CD4-positive, alpha-beta memory T cell (primary cell): ENCODE measurements around the gene USH1C. TPM values are rescaled to one million over a fixed set of nuclear protein-coding genes. Genes with fewer than 3 reads are reported as not detected.

Source experiments
- CTCF ChIA-PET: fragments of 350-600 bp; sonication (Branson Sonifier 250); formaldehyde crosslinking; loops from one replicate; lab custom pipeline; 2021; ENCODE audit warnings: inconsistent platforms; ENCODE audit not compliant: partially characterized antibody; lab: Charles Lee
- POLR2A ChIA-PET: fragments of 350-600 bp; sonication (Branson Sonifier 250); formaldehyde crosslinking; loops from one replicate; lab custom pipeline; 2021; ENCODE audit not compliant: partially characterized antibody; lab: Charles Lee
- DNase-seq, 5 donors: peaks; one replicate each; pipeline versions ENCODE4 v3.0.0 to v3.0.0-alpha.2; 2020 to 2022; ENCODE audit warnings: mixed read lengths in 1 of 5
- H3K27ac ChIP-seq: one replicate; pipeline ENCODE4 v1.7.0; 2013; ENCODE audit warnings: low read depth, low read length
- H3K27me3 ChIP-seq: 2 replicates; pipeline ENCODE4 v1.7.0; 2013; ENCODE audit warnings: mild to moderate bottlenecking, low read length, moderate library complexity; ENCODE audit not compliant: insufficient read depth
- H3K36me3 ChIP-seq: 2 replicates; pipeline ENCODE4 v1.7.0; 2013; ENCODE audit warnings: mild to moderate bottlenecking, low read length, moderate library complexity; ENCODE audit not compliant: insufficient read depth
- H3K4me1 ChIP-seq: 2 replicates; pipeline ENCODE4 v1.7.0; 2013; ENCODE audit warnings: mild to moderate bottlenecking, low read length, moderate library complexity; ENCODE audit not compliant: insufficient read depth
- H3K4me3 ChIP-seq, 2 donors: one replicate each; pipeline ENCODE4 v1.7.0; 2013; ENCODE audit warnings: low read length in 2 of 2, mild to moderate bottlenecking in 1 of 2
- H3K9me3 ChIP-seq, 2 donors: one replicate each; pipeline ENCODE4 v1.7.0; 2013; ENCODE audit warnings: low read length in 2 of 2, control low read depth in 1 of 2; ENCODE audit not compliant: control insufficient read depth in 1 of 2
- H3K27ac Mint-ChIP-seq, 7 donors: one replicate each; pipeline ENCODE4 v1.8.0; 2020 to 2021; ENCODE audit warnings: mixed read lengths in 7 of 7, mild to moderate bottlenecking in 6 of 7, inconsistent platforms in 3 of 7, moderate library complexity in 3 of 7
- H3K27me3 Mint-ChIP-seq, 2 donors: one replicate each; pipeline ENCODE4 v1.8.0; 2020 to 2021; ENCODE audit warnings: mixed read lengths in 2 of 2
- H3K36me3 Mint-ChIP-seq, 2 donors: one replicate each; pipeline ENCODE4 v1.8.0; 2020 to 2021; ENCODE audit warnings: mixed read lengths in 2 of 2, inconsistent platforms in 1 of 2, mild to moderate bottlenecking in 1 of 2
- H3K4me1 Mint-ChIP-seq, 4 donors: one replicate each; pipeline ENCODE4 v1.8.0; 2020 to 2021; ENCODE audit warnings: mixed read lengths in 4 of 4, mild to moderate bottlenecking in 1 of 4
- H3K4me3 Mint-ChIP-seq, 8 donors: one replicate each; pipeline ENCODE4 v1.8.0; 2020 to 2021; ENCODE audit warnings: mixed read lengths in 8 of 8, mild to moderate bottlenecking in 7 of 8, moderate library complexity in 6 of 8, inconsistent platforms in 3 of 8
- H3K9me3 Mint-ChIP-seq, 8 donors: one replicate each; pipeline ENCODE4 v1.8.0; 2020 to 2021; ENCODE audit warnings: mixed read lengths in 8 of 8, mild to moderate bottlenecking in 5 of 8, inconsistent platforms in 3 of 8, moderate library complexity in 1 of 8
- intact Hi-C: fragments of 100-400 bp; cut with micrococcal nuclease; formaldehyde crosslinking; loops from one replicate; pipeline ENCODE4 v1.15.1; 2023
- polyA plus RNA-seq, 2 donors: library from polyadenylated mRNA; unstranded; fragments of 300-500 nt; fragmentation: Illumina TruSeq; gene quantifications; one replicate each; pipeline ENCODE4 v1.2.3, GENCODE V29; 2021
- total RNA-seq, 2 experiments: library from RNA; stranded (reverse); gene quantifications; one replicate each; pipeline ENCODE4 v1.2.3, GENCODE V29; 2021

The USH1C gene
- total and polyA plus RNA-seq, 4 experiments from 2014 or later: not detected

- H3K9me3 ChIP-seq: no peaks in the 10 kb centered on the region
- H3K9me3 Mint-ChIP-seq: peaks cover 0 to 3% (median 0%) of the 10 kb centered on the region in 8 donors
- no peak overlapping the region for H3K4me3 Mint-ChIP-seq
- CTCF ChIA-PET: no interaction called here
- intact Hi-C loops: no loop called here
- no peaks in the 10 kb centered on the region for H3K27me3 ChIP-seq
- peaks cover 0 to 5% (median 4%) of the 10 kb centered on the region in 4 donors for H3K4me1 Mint-ChIP-seq
- H3K4me1 ChIP-seq: no peaks in the 10 kb centered on the region
- H3K36me3 ChIP-seq: no peaks in the 10 kb centered on the region
- DNase-seq: no peak
- H3K27ac Mint-ChIP-seq: no peak overlapping the region
- H3K36me3 Mint-ChIP-seq: no peaks in the 10 kb centered on the region
- peaks cover 34 to 41% of the 10 kb centered on the region in 2 donors for H3K27me3 Mint-ChIP-seq
- no peak overlapping the region for H3K4me3 ChIP-seq
- POLR2A ChIA-PET: no interaction called here
- H3K27ac ChIP-seq: no peak overlapping the region
Observed at GRCh38 chr11:17478070-17478469, 66.1 kb downstream of the USH1C start.

GRCh38 chr11:17477361-17477760, 66.9 kb downstream of the USH1C start:
- intact Hi-C loops: no loop called here
- H3K4me1 Mint-ChIP-seq: peaks cover 0 to 5% (median 4%) of the 10 kb centered on the region in 4 donors
- H3K27ac ChIP-seq: no peak overlapping the region
- no peaks in the 10 kb centered on the region for H3K36me3 Mint-ChIP-seq
- no peak for DNase-seq
- H3K27me3 ChIP-seq: no peaks in the 10 kb centered on the region
- ChIA-PET POLR2A (no interaction called here), CTCF (no interaction called here)
- no peak overlapping the region for H3K4me3 Mint-ChIP-seq
- peaks cover 0 to 3% (median 0%) of the 10 kb centered on the region in 8 donors for H3K9me3 Mint-ChIP-seq
- H3K27me3 Mint-ChIP-seq: peaks cover 39 to 45% of the 10 kb centered on the region in 2 donors
- no peaks in the 10 kb centered on the region for H3K9me3 ChIP-seq
- H3K4me3 ChIP-seq: no peak overlapping the region
- no peaks in the 10 kb centered on the region for H3K36me3 ChIP-seq
- H3K4me1 ChIP-seq: no peaks in the 10 kb centered on the region
- H3K27ac Mint-ChIP-seq: no peak overlapping the region

- H3K9me3 Mint-ChIP-seq: peaks cover 0 to 3% (median 0%) of the 10 kb centered on the region in 8 donors
- H3K36me3 Mint-ChIP-seq: no peaks in the 10 kb centered on the region
- Histone ChIP-seq H3K27me3 (no peaks in the 10 kb centered on the region), H3K36me3 (no peaks in the 10 kb centered on the region), H3K4me3 (no peak overlapping the region), H3K4me1 (no peaks in the 10 kb centered on the region), H3K9me3 (no peaks in the 10 kb centered on the region), H3K27ac (no peak overlapping the region)
- peaks cover 0 to 5% (median 4%) of the 10 kb centered on the region in 4 donors for H3K4me1 Mint-ChIP-seq
- intact Hi-C loops: no loop called here
- H3K4me3 Mint-ChIP-seq: no peak overlapping the region
- H3K27me3 Mint-ChIP-seq: peaks cover 39 to 45% of the 10 kb centered on the region in 2 donors
- no peak overlapping the region for H3K27ac Mint-ChIP-seq
- CTCF ChIA-PET: no interaction called here
- DNase-seq: no peak
- POLR2A ChIA-PET: no interaction called here
Observed at GRCh38 chr11:17477084-17477333, 67.2 kb downstream of the USH1C start.

- Histone ChIP-seq H3K27ac (no peak within 1 kb of the TSS), H3K9me3 (no peaks in the 10 kb centered on the region), H3K4me3 (no peak within 1 kb of the TSS), H3K27me3 (no peaks in the 10 kb centered on the region), H3K4me1 (no peaks in the 10 kb centered on the region), H3K36me3 (no peaks in the 10 kb centered on the region)
- intact Hi-C loops: no loop called here
- peaks cover 38 to 45% of the 10 kb centered on the region in 2 donors for H3K27me3 Mint-ChIP-seq
- no peak for DNase-seq
- no peak within 1 kb of the TSS for H3K27ac Mint-ChIP-seq
- H3K4me1 Mint-ChIP-seq: peaks cover 0 to 5% (median 4%) of the 10 kb centered on the region in 4 donors
- ChIA-PET CTCF (no interaction called here), POLR2A (no interaction called here)
- peaks cover 0 to 3% (median 0%) of the 10 kb centered on the region in 8 donors for H3K9me3 Mint-ChIP-seq
- H3K36me3 Mint-ChIP-seq: no peaks in the 10 kb centered on the region
- H3K4me3 Mint-ChIP-seq: peak within 1 kb of the TSS in 1 of 8 donors; percentile 18
Observed at GRCh38 chr11:17476317-17477083, 67.7 kb downstream of the USH1C start, which contains the start of gene ABCC8. ABCC8 (minus strand) TSS chr11:17476845; CDS start chr11:17476776, 69 bp downstream.

GRCh38 chr11:17475666-17476316, 68.4 kb downstream of the USH1C start:
- Mint-ChIP-seq H3K27me3 (peaks cover 43 to 45% of the 10 kb centered on the region in 2 donors), H3K9me3 (peaks cover 0 to 3% (median 0%) of the 10 kb centered on the region in 8 donors), H3K4me1 (peaks cover 0 to 5% (median 4%) of the 10 kb centered on the region in 4 donors), H3K4me3 (no peak overlapping the region), H3K36me3 (no peaks in the 10 kb centered on the region), H3K27ac (no peak overlapping the region)
- no peaks in the 10 kb centered on the region for H3K4me1 ChIP-seq
- H3K9me3 ChIP-seq: no peaks in the 10 kb centered on the region
- no peak overlapping the region for H3K27ac ChIP-seq
- POLR2A ChIA-PET: no interaction called here
- H3K27me3 ChIP-seq: no peaks in the 10 kb centered on the region
- H3K4me3 ChIP-seq: no peak overlapping the region
- CTCF ChIA-PET: no interaction called here
- no peak for DNase-seq
- H3K36me3 ChIP-seq: no peaks in the 10 kb centered on the region
- intact Hi-C loops: no loop called here

- no peaks in the 10 kb centered on the region for H3K27me3 ChIP-seq
- H3K27me3 Mint-ChIP-seq: peaks cover 39% of the 10 kb centered on the region in 2 donors
- peak overlapping the region in 1 of 7 donors; percentile 72 for H3K27ac Mint-ChIP-seq
- ChIA-PET POLR2A (no interaction called here), CTCF (no interaction called here)
- no peak overlapping the region for H3K4me3 ChIP-seq
- no peak for DNase-seq
- H3K9me3 ChIP-seq: no peaks in the 10 kb centered on the region
- intact Hi-C loops: no loop called here
- peaks cover 0 to 5% (median 3%) of the 10 kb centered on the region in 4 donors for H3K4me1 Mint-ChIP-seq
- H3K9me3 Mint-ChIP-seq: peaks cover 0 to 3% (median 0%) of the 10 kb centered on the region in 8 donors
- no peaks in the 10 kb centered on the region for H3K4me1 ChIP-seq
- H3K27ac ChIP-seq: no peak overlapping the region
- H3K36me3 ChIP-seq: no peaks in the 10 kb centered on the region
- no peak overlapping the region for H3K4me3 Mint-ChIP-seq
- H3K36me3 Mint-ChIP-seq: no peaks in the 10 kb centered on the region
Observed at GRCh38 chr11:17473071-17473744, 71.0 kb downstream of the USH1C start.

GRCh38 chr11:17472467-17472866, 71.7 kb downstream of the USH1C start:
- H3K9me3 Mint-ChIP-seq: peaks cover 0 to 3% (median 0%) of the 10 kb centered on the region in 8 donors
- no peak overlapping the region for H3K27ac Mint-ChIP-seq
- Histone ChIP-seq H3K4me3 (no peak overlapping the region), H3K27me3 (no peaks in the 10 kb centered on the region), H3K27ac (no peak overlapping the region), H3K4me1 (no peaks in the 10 kb centered on the region), H3K9me3 (no peaks in the 10 kb centered on the region), H3K36me3 (no peaks in the 10 kb centered on the region)
- no peak overlapping the region for H3K4me3 Mint-ChIP-seq
- peaks cover 0 to 5% (median 2%) of the 10 kb centered on the region in 4 donors for H3K4me1 Mint-ChIP-seq
- ChIA-PET CTCF (no interaction called here), POLR2A (no interaction called here)
- intact Hi-C loops: no loop called here
- no peaks in the 10 kb centered on the region for H3K36me3 Mint-ChIP-seq
- no peak for DNase-seq
- H3K27me3 Mint-ChIP-seq: peaks cover 32 to 36% of the 10 kb centered on the region in 2 donors
